Gastrocnemius medialis (tissue), 4 donors: ENCODE results near the gene IMMT. TPM values are rescaled to one million over a fixed set of nuclear protein-coding genes. Genes with fewer than 3 reads are reported as not detected.

ENCODE experiments used
- ATAC-seq, 2 donors: fragments of 150-250 bp; one replicate each; pipeline ENCODE4 v1.9.1; 2016
- DNase-seq, 2 donors: peaks; one replicate each; pipeline ENCODE4 v3.0.0-alpha.2; 2019
- H3K27ac ChIP-seq, 4 donors: fragments of 200-600 bp; sonication (generic); 1 replicate in 1 of 4; 2 replicates in 3 of 4; pipeline ENCODE4 v1.5.1; 2016 to 2018; ENCODE audit warnings: mild to moderate bottlenecking in 2 of 4, moderate library complexity in 1 of 4
- H3K27me3 ChIP-seq, 3 donors: fragments of 200-600 bp; sonication (generic) in 2 of 3; 1 replicate in 1 of 3; 2 replicates in 2 of 3; pipeline versions ENCODE4 v1.5.1 to v1.6.0; 2016 to 2019; ENCODE audit warnings: mild to moderate bottlenecking in 1 of 3, moderate library complexity in 1 of 3
- H3K36me3 ChIP-seq, 2 donors: fragments of 200-600 bp; sonication (generic) in 1 of 2; one replicate each; pipeline ENCODE4 v1.5.1; 2017 to 2018
- H3K4me1 ChIP-seq, 2 donors: fragments of 200-600 bp; sonication (generic) in 1 of 2; one replicate each; pipeline ENCODE4 v1.5.1; 2016 to 2017; ENCODE audit warnings: mild to moderate bottlenecking in 2 of 2
- H3K4me3 ChIP-seq, 4 donors: fragments of 200-600 bp; sonication (generic) in 3 of 4; 1 replicate in 1 of 4; 2 replicates in 3 of 4; pipeline ENCODE4 v1.5.1; 2016 to 2019; ENCODE audit warnings: mild to moderate bottlenecking in 2 of 4
- H3K9me3 ChIP-seq, 3 donors: fragments of 200-600 bp; sonication (generic) in 2 of 3; 1 replicate in 1 of 3; 2 replicates in 2 of 3; pipeline ENCODE4 v1.5.1; 2016 to 2019
- CTCF ChIP-seq, 5 experiments: fragments of 450-650 bp in 3 of 5; fragments of 200-600 bp in 2 of 5; sonication (generic) in 2 of 5; IDR thresholded peaks in 4 of 5; conservative IDR thresholded peaks in 1 of 5; 1 replicate in 4 of 5; 2 replicates in 1 of 5; pipeline ENCODE4 v1.5.1; 2016 to 2019; ENCODE audit warnings: antibody characterized with exemption in 5 of 5, mild to moderate bottlenecking in 3 of 5, moderate library complexity in 3 of 5
- POLR2A ChIP-seq, 2 donors: fragments of 450-650 bp; IDR thresholded peaks; one replicate each; pipeline ENCODE4 v1.6.1; 2017; ENCODE audit warnings: antibody characterized with exemption in 2 of 2, mild to moderate bottlenecking in 2 of 2, moderate library complexity in 2 of 2
- in situ Hi-C, 4 donors: fragments of 200-750 bp; cut with MboI; loops; one replicate each; pipeline versions ENCODE4 v1.15.0 to v1.8.0; 2017; ENCODE audit warnings: low sequenced_read_pairs in 4 of 4
- intact Hi-C: fragments of 100-400 bp; cut with DNase I; formaldehyde crosslinking; loops from one replicate; pipeline ENCODE4 v1.15.1; 2023; ENCODE audit warnings: low total_unique reads
- total RNA-seq, 4 donors: library from RNA; depleted of rRNA; stranded (reverse); fragments of >200 nt; gene quantifications; one replicate each; pipeline versions ENCODE4 v1.1.0 to v1.2.3, GENCODE V29; 2016

The IMMT gene
- total RNA-seq, 4 donors from 2014 or later, result 83.5 to 153 (median 127) TPM

GRCh38 chr2:86139981-86140380 is 55.3 kb downstream of the IMMT start:
- Histone ChIP-seq H3K27me3 (no peaks in the 10 kb centered on the region), H3K27ac (peak overlapping the region; percentile 79 to 87 (median 84)), H3K4me3 (no peak overlapping the region), H3K36me3 (peaks cover 0 to 85% of the 10 kb centered on the region in 2 donors), H3K4me1 (peaks cover 6 to 10% of the 10 kb centered on the region in 2 donors), H3K9me3 (no peaks in the 10 kb centered on the region)
- ATAC-seq, result no peak
- intact Hi-C loops, result loop anchor here (1.0 kb wide), 1 partner anchor 33 kb away; no protein-coding TSS in a partner anchor
- no peak for TF ChIP-seq CTCF (IDR thresholded peaks at IDR 0.05 in 4 of 5, conservative IDR thresholded peaks at IDR 0.05 in 1 of 5)
- TF ChIP-seq POLR2A (IDR thresholded peaks at IDR 0.05), result no peak
- in situ Hi-C loops, result no loop called here
- no peak for DNase-seq

GRCh38 chr2:86138736-86139625 is 56.3 kb downstream of the IMMT start:
- DNase-seq (no peak), ATAC-seq (no peak)
- Histone ChIP-seq H3K27me3 (no peaks in the 10 kb centered on the region), H3K9me3 (no peaks in the 10 kb centered on the region), H3K27ac (peak overlapping the region in 3 of 4 donors; percentile 81 to 87 (median 86)), H3K4me3 (no peak overlapping the region), H3K4me1 (peaks cover 6 to 10% of the 10 kb centered on the region in 2 donors), H3K36me3 (peaks cover 0 to 85% of the 10 kb centered on the region in 2 donors)
- intact Hi-C loops, result no loop called here
- in situ Hi-C loops, result no loop called here
- TF ChIP-seq CTCF (IDR thresholded peaks at IDR 0.05 in 4 of 5, conservative IDR thresholded peaks at IDR 0.05 in 1 of 5) (no peak), POLR2A (IDR thresholded peaks at IDR 0.05) (no peak)

GRCh38 chr2:86136141-86136540 is 59.1 kb downstream of the IMMT start:
- H3K4me3 ChIP-seq, result no peak overlapping the region
- in situ Hi-C loops, result no loop called here
- TF ChIP-seq CTCF (IDR thresholded peaks at IDR 0.05 in 4 of 5, conservative IDR thresholded peaks at IDR 0.05 in 1 of 5) (no peak), POLR2A (IDR thresholded peaks at IDR 0.05) (no peak)
- DNase-seq (no peak), ATAC-seq (no peak)
- H3K4me1 ChIP-seq, result peaks cover 6 to 8% of the 10 kb centered on the region in 2 donors
- H3K27me3 ChIP-seq, result no peaks in the 10 kb centered on the region
- no peak overlapping the region for H3K27ac ChIP-seq
- intact Hi-C loops, result no loop called here
- H3K36me3 ChIP-seq, result peaks cover 0 to 88% of the 10 kb centered on the region in 2 donors
- H3K9me3 ChIP-seq, result no peaks in the 10 kb centered on the region

- ATAC-seq (no peak), DNase-seq (no peak)
- in situ Hi-C loops (no loop called here), intact Hi-C loops (no loop called here)
- peaks cover 0 to 92% of the 10 kb centered on the region in 2 donors for H3K36me3 ChIP-seq
- H3K9me3 ChIP-seq, result no peaks in the 10 kb centered on the region
- no peak overlapping the region for H3K4me3 ChIP-seq
- H3K27me3 ChIP-seq, result no peaks in the 10 kb centered on the region
- H3K4me1 ChIP-seq, result peaks cover 4 to 5% of the 10 kb centered on the region in 2 donors
- no peak overlapping the region for H3K27ac ChIP-seq
- TF ChIP-seq POLR2A (IDR thresholded peaks at IDR 0.05) (no peak), CTCF (IDR thresholded peaks at IDR 0.05 in 4 of 5, conservative IDR thresholded peaks at IDR 0.05 in 1 of 5) (no peak)
Observed at GRCh38 chr2:86135653-86136052, 59.6 kb downstream of the IMMT start.
